DND-41 (cell line): ENCODE data around the gene PTPRG.

Experiments used
- EZH2 ChIP-seq: IDR thresholded peaks from 3 replicates; pipeline ENCODE4 v1.6.1; 2012; ENCODE audit warnings: borderline replicate concordance, low read depth, mild to moderate bottlenecking, moderate library complexity, low read length, inconsistent platforms; ENCODE audit not compliant: severe bottlenecking
- TF ChIP-seq, protein P1 (sequence below): IDR thresholded peaks from 2 replicates; pipeline ENCODE4 v1.5.1; 2012; ENCODE audit warnings: borderline replicate concordance, low read length, moderate library complexity, mild to moderate bottlenecking; ENCODE audit not compliant: poor library complexity, severe bottlenecking; ENCODE audit errors: extremely low read depth

- TF ChIP-seq, protein P1, sequence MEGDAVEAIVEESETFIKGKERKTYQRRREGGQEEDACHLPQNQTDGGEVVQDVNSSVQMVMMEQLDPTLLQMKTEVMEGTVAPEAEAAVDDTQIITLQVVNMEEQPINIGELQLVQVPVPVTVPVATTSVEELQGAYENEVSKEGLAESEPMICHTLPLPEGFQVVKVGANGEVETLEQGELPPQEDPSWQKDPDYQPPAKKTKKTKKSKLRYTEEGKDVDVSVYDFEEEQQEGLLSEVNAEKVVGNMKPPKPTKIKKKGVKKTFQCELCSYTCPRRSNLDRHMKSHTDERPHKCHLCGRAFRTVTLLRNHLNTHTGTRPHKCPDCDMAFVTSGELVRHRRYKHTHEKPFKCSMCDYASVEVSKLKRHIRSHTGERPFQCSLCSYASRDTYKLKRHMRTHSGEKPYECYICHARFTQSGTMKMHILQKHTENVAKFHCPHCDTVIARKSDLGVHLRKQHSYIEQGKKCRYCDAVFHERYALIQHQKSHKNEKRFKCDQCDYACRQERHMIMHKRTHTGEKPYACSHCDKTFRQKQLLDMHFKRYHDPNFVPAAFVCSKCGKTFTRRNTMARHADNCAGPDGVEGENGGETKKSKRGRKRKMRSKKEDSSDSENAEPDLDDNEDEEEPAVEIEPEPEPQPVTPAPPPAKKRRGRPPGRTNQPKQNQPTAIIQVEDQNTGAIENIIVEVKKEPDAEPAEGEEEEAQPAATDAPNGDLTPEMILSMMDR: no peak
- no peak for TF ChIP-seq EZH2
Observed at GRCh38 chr3:61876797-61877196, 315.4 kb downstream of the PTPRG start.
